Astrocyte (in vitro differentiated cells and primary cell): ENCODE data around the gene WDR86. TPM values are rescaled to one million over a fixed set of nuclear protein-coding genes. Genes with fewer than 3 reads are reported as not detected.

Experiments used
- DNase-seq: peaks from one replicate; pipeline ENCODE4 v3.0.0-alpha.2; 2010; ENCODE audit warnings: low read depth
- FAIRE-seq: peaks from 2 replicates; lab custom pipeline; 2011; peaks lifted over from hg19 to GRCh38; lab: Jason Lieb, UNC
- H2AFZ ChIP-seq: 2 replicates; pipeline ENCODE4 v1.6.0; 2012; ENCODE audit warnings: low read depth, low read length, inconsistent platforms
- H3K27ac ChIP-seq: 2 replicates; pipeline ENCODE4 v1.5.1; 2011; ENCODE audit warnings: low read depth, low read length, inconsistent platforms
- H3K27me3 ChIP-seq: 2 replicates; pipeline ENCODE4 v1.6.0; 2011; ENCODE audit warnings: low read length, inconsistent platforms; ENCODE audit not compliant: insufficient read depth
- H3K36me3 ChIP-seq: 2 replicates; pipeline ENCODE4 v1.5.1; 2011; ENCODE audit warnings: low read length, inconsistent platforms; ENCODE audit not compliant: insufficient read depth
- H3K4me1 ChIP-seq: 2 replicates; pipeline ENCODE4 v1.5.1; 2011; ENCODE audit warnings: low read length, inconsistent platforms; ENCODE audit not compliant: insufficient read depth
- H3K4me2 ChIP-seq: 2 replicates; pipeline ENCODE4 v1.6.0; 2012; ENCODE audit warnings: low read length, inconsistent platforms
- H3K4me3 ChIP-seq: 2 replicates; pipeline ENCODE4 v1.5.1; 2011; ENCODE audit warnings: low read depth, mild to moderate bottlenecking, low read length, inconsistent platforms; ENCODE audit not compliant: insufficient read depth
- H3K79me2 ChIP-seq: 2 replicates; pipeline ENCODE4 v1.6.0; 2012; ENCODE audit warnings: mild to moderate bottlenecking, low read length, inconsistent platforms; ENCODE audit not compliant: insufficient read depth
- H3K9ac ChIP-seq: 2 replicates; pipeline ENCODE4 v1.6.0; 2012; ENCODE audit warnings: mild to moderate bottlenecking, low read length, inconsistent platforms
- H3K9me3 ChIP-seq: 2 replicates; pipeline ENCODE4 v1.5.1; 2012; ENCODE audit warnings: low read depth, mild to moderate bottlenecking, low read length, inconsistent platforms; ENCODE audit not compliant: insufficient read depth
- H4K20me1 ChIP-seq: 2 replicates; pipeline ENCODE4 v1.6.0; 2012; ENCODE audit warnings: low read length, inconsistent platforms; ENCODE audit not compliant: insufficient read depth
- H3K27ac Mint-ChIP-seq: one replicate; pipeline ENCODE4 v1.8.0; 2021; ENCODE audit warnings: mild to moderate bottlenecking, mixed read lengths; ENCODE audit not compliant: unreplicated experiment
- H3K27me3 Mint-ChIP-seq: one replicate; pipeline ENCODE4 v1.8.0; 2021; ENCODE audit warnings: low read depth, mixed read lengths; ENCODE audit not compliant: unreplicated experiment
- H3K36me3 Mint-ChIP-seq: one replicate; pipeline ENCODE4 v1.8.0; 2021; ENCODE audit warnings: low read depth, mixed read lengths; ENCODE audit not compliant: unreplicated experiment
- H3K4me1 Mint-ChIP-seq: one replicate; pipeline ENCODE4 v1.8.0; 2021; ENCODE audit warnings: low read depth, mixed read lengths; ENCODE audit not compliant: unreplicated experiment
- H3K4me3 Mint-ChIP-seq: one replicate; pipeline ENCODE4 v1.8.0; 2021; ENCODE audit warnings: mild to moderate bottlenecking, moderate library complexity, mixed read lengths; ENCODE audit not compliant: unreplicated experiment
- H3K9me3 Mint-ChIP-seq: one replicate; pipeline ENCODE4 v1.8.0; 2021; ENCODE audit warnings: mild to moderate bottlenecking, mixed read lengths; ENCODE audit not compliant: unreplicated experiment
- EZH2 ChIP-seq: IDR thresholded peaks from 2 replicates; pipeline ENCODE4 v1.6.1; 2012; ENCODE audit warnings: mild to moderate bottlenecking, low read length, inconsistent platforms; ENCODE audit not compliant: insufficient read depth
- total RNA-seq: library from RNA; stranded (reverse); gene quantifications from 2 replicates; pipeline ENCODE4 v1.2.1, GENCODE V29; 2021
- TF ChIP-seq, protein P1 (sequence below): IDR thresholded peaks from 2 replicates; pipeline ENCODE4 v1.5.1; 2011; ENCODE audit warnings: low read depth, mild to moderate bottlenecking, inconsistent platforms, low read length, moderate library complexity; ENCODE audit not compliant: insufficient read depth

Gene WDR86
- total RNA-seq, 1 donor from 2014 or later = 3.6 TPM

DNA sequence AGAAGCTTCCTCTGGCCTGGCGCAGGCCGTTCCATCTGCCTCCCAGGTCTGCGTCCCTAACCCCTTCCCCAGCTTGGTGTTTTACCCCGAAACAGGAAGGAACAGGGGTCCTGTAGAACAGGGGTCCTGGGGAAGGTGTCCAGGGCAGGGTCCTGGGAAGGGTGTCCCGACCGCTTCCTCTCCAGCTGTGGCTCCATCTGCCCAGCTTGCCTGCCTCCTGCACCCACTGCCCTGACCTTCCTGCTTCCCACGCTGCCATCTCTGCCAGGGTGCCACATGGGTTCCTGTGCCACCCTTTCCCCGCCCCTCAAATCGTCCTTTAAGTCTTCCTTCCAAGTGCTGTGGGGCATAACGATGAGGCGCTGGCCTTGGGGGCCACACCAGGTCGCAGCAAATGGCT lies 32.4 kb downstream of the WDR86 start:
- Histone ChIP-seq H3K27me3 (peaks cover 12% of the 10 kb centered on the region), H3K79me2 (no peaks in the 10 kb centered on the region), H3K27ac (no peak overlapping the region), H3K4me1 (peaks cover 3% of the 10 kb centered on the region), H3K36me3 (no peaks in the 10 kb centered on the region), H3K9me3 (no peaks in the 10 kb centered on the region), H3K9ac (no peak overlapping the region), H2AFZ (no peak overlapping the region), H3K4me2 (no peak overlapping the region), H3K4me3 (no peak overlapping the region), H4K20me1 (peaks cover 7% of the 10 kb centered on the region)
- DNase-seq = no peak
- Mint-ChIP-seq H3K4me1 (no peaks in the 10 kb centered on the region), H3K9me3 (no peaks in the 10 kb centered on the region), H3K36me3 (peaks cover 26% of the 10 kb centered on the region), H3K4me3 (no peak overlapping the region), H3K27me3 (peaks cover 24% of the 10 kb centered on the region), H3K27ac (no peak overlapping the region)
- TF ChIP-seq, protein P1, sequence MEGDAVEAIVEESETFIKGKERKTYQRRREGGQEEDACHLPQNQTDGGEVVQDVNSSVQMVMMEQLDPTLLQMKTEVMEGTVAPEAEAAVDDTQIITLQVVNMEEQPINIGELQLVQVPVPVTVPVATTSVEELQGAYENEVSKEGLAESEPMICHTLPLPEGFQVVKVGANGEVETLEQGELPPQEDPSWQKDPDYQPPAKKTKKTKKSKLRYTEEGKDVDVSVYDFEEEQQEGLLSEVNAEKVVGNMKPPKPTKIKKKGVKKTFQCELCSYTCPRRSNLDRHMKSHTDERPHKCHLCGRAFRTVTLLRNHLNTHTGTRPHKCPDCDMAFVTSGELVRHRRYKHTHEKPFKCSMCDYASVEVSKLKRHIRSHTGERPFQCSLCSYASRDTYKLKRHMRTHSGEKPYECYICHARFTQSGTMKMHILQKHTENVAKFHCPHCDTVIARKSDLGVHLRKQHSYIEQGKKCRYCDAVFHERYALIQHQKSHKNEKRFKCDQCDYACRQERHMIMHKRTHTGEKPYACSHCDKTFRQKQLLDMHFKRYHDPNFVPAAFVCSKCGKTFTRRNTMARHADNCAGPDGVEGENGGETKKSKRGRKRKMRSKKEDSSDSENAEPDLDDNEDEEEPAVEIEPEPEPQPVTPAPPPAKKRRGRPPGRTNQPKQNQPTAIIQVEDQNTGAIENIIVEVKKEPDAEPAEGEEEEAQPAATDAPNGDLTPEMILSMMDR = no peak
- TF ChIP-seq EZH2 = no peak
- no peak for FAIRE-seq

DNA sequence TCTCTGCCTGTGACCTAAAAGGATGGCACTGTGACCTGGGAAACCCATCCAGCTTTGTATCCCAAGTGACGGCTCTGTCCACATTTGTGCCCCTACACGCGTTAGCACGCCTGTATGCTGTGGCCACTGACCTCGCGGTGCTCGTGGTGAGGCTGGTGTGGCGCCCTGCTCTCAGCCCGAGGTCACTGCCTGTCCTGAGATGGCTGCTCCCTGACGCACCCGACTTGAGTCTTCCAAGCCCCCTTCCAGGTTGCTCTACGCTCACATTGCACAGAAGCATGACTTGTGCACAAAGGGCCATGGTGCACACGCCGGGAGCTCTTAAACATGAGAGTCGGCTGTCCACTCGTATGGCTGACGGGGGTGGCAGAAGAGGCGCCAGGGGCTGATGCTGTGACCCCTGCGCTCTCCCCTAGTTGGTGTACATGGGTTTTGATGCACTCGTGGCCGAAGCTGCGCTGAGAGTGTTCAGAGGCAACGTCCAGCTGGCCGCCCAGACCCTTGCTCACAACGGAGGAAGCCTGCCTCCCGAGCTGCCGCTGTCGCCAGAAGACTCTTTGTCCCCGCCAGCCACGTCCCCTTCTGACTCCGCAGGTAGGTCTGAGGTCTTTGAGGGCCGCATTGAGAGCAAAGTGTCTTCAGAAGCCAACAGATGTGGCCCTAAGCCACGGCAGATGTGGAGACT lies 33.5 kb downstream of the WDR86 start:
- FAIRE-seq (no peak), DNase-seq (no peak)
- H3K9ac ChIP-seq = no peak overlapping the region
- H3K9me3 ChIP-seq = no peaks in the 10 kb centered on the region
- peaks cover 1% of the 10 kb centered on the region for H3K4me1 ChIP-seq
- H3K79me2 ChIP-seq = no peaks in the 10 kb centered on the region
- H4K20me1 ChIP-seq = peaks cover 9% of the 10 kb centered on the region
- Mint-ChIP-seq H3K36me3 (peaks cover 25% of the 10 kb centered on the region), H3K27me3 (peaks cover 22% of the 10 kb centered on the region), H3K9me3 (no peaks in the 10 kb centered on the region), H3K27ac (no peak overlapping the region), H3K4me3 (no peak overlapping the region), H3K4me1 (no peaks in the 10 kb centered on the region)
- H3K36me3 ChIP-seq = no peaks in the 10 kb centered on the region
- no peak overlapping the region for H3K4me2 ChIP-seq
- no peak for TF ChIP-seq EZH2
- peaks cover 4% of the 10 kb centered on the region for H3K27me3 ChIP-seq
- H3K4me3 ChIP-seq = no peak overlapping the region
- H3K27ac ChIP-seq = no peak overlapping the region
- H2AFZ ChIP-seq = no peak overlapping the region

DNA sequence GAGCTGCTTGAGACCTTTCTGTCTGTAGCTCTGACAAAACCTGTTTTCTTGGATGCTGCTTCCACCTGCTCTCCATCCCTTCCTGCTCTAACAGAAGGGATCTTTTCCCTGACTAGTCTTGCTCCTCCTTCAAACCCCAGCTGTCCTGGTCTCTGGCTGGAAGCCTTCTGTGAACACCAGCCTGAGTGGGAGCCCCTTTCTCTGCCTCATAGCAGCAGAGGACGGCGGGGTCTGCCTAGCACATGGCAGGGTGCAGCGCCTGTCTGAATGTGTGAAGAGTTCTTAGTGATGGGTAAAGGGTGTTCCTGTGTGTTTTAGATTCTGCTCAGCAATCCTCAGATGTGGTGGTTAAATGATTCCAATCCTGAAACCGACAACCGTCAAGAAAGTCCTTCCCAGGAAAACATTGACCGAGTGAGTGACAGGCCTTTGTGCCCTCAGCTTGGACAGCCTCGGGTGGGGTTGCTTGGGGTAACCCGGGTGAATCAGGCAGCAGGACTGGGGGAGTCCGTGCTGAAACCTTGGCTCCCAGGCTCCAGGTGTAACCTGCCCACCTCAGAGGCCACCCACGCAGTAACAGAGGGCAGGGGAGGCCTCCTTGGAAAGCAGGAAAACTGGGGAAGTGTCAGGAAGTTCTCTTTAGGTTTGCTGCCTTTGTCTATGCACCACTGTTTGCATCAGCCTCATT lies 34.2 kb downstream of the WDR86 start:
- no peak overlapping the region for H3K4me3 Mint-ChIP-seq
- no peak for TF ChIP-seq EZH2
- TF ChIP-seq, protein P1 = no peak
- no peak overlapping the region for H3K9ac ChIP-seq
- H3K36me3 Mint-ChIP-seq = peaks cover 29% of the 10 kb centered on the region
- peaks cover 18% of the 10 kb centered on the region for H3K27me3 Mint-ChIP-seq
- H3K9me3 Mint-ChIP-seq = no peaks in the 10 kb centered on the region
- no peak for FAIRE-seq
- no peak overlapping the region for H2AFZ ChIP-seq
- no peaks in the 10 kb centered on the region for H3K4me1 Mint-ChIP-seq
- peaks cover 9% of the 10 kb centered on the region for H4K20me1 ChIP-seq
- no peak overlapping the region for H3K4me3 ChIP-seq
- no peaks in the 10 kb centered on the region for H3K27me3 ChIP-seq
- no peak overlapping the region for H3K27ac ChIP-seq
- H3K9me3 ChIP-seq = no peaks in the 10 kb centered on the region
- no peak overlapping the region for H3K27ac Mint-ChIP-seq
- H3K79me2 ChIP-seq = no peaks in the 10 kb centered on the region
- H3K4me1 ChIP-seq = no peaks in the 10 kb centered on the region
- H3K4me2 ChIP-seq = no peak overlapping the region
- DNase-seq = no peak
- no peaks in the 10 kb centered on the region for H3K36me3 ChIP-seq
